GM23338 (cell line): ENCODE measurements around the gene CACNB4. TPM values are rescaled to one million over a fixed set of nuclear protein-coding genes. Genes with fewer than 3 reads are reported as not detected.

ENCODE experiments used
- ATAC-seq: fragments of 200-7000 bp; cut with Tn5 transposase; 3 replicates; pipeline ENCODE4 v1.9.1; 2020
- DNase-seq: peaks from one replicate; pipeline ENCODE4 v3.0.0-alpha.2; 2015; ENCODE audit warnings: low spot score
- H2AFZ ChIP-seq: fragments of 200-600 bp; sonication (generic); 2 replicates; pipeline ENCODE4 v1.8.0; 2016; ENCODE audit warnings: antibody characterized with exemption, mild to moderate bottlenecking, moderate library complexity
- H3F3A ChIP-seq: fragments of 200-600 bp; sonication (generic); replicated peaks from 2 replicates; pipeline ENCODE4 v1.8.0; 2017; ENCODE audit warnings: antibody characterized with exemption, mixed run types, low read depth
- H3K27ac ChIP-seq: fragments of 200-600 bp; sonication (generic); 2 replicates; pipeline ENCODE4 v1.6.1; 2016; ENCODE audit warnings: low read depth
- H3K27me3 ChIP-seq: fragments of 200-600 bp; sonication (generic); 2 replicates; pipeline ENCODE4 v1.8.0; 2016; ENCODE audit warnings: mild to moderate bottlenecking, mixed run types, moderate library complexity; ENCODE audit not compliant: insufficient read depth
- H3K36me3 ChIP-seq: fragments of 200-600 bp; sonication (generic); 2 replicates; pipeline ENCODE4 v1.8.0; 2016; ENCODE audit warnings: mild to moderate bottlenecking; ENCODE audit not compliant: insufficient read depth
- H3K4me1 ChIP-seq: fragments of 200-600 bp; sonication (generic); 2 replicates; pipeline ENCODE4 v1.8.0; 2016; ENCODE audit warnings: mild to moderate bottlenecking, moderate library complexity; ENCODE audit not compliant: insufficient read depth
- H3K4me2 ChIP-seq: fragments of 200-600 bp; sonication (generic); 2 replicates; pipeline ENCODE4 v1.7.1; 2017; ENCODE audit warnings: mixed run types
- H3K4me3 ChIP-seq: fragments of 200-600 bp; sonication (generic); 2 replicates; pipeline ENCODE4 v1.6.1; 2016; ENCODE audit warnings: mixed run types
- H3K79me2 ChIP-seq: fragments of 200-600 bp; sonication (generic); replicated peaks from 2 replicates; pipeline ENCODE4 v1.8.0; 2017; ENCODE audit warnings: mild to moderate bottlenecking; ENCODE audit not compliant: insufficient read depth
- H3K9me2 ChIP-seq: fragments of 200-600 bp; sonication (generic); 2 replicates; pipeline ENCODE4 v1.8.0; 2017; ENCODE audit not compliant: insufficient read depth
- H4K20me1 ChIP-seq: fragments of 200-600 bp; sonication (generic); replicated peaks from 2 replicates; pipeline ENCODE4 v1.8.0; 2017; ENCODE audit warnings: mild to moderate bottlenecking; ENCODE audit not compliant: insufficient read depth
- H3K27ac Mint-ChIP-seq: 2 replicates; pipeline ENCODE4 v1.8.0; 2020; ENCODE audit warnings: inconsistent platforms, mild to moderate bottlenecking, moderate library complexity, mixed read lengths
- H3K27me3 Mint-ChIP-seq: 3 replicates; pipeline ENCODE4 v1.8.0; 2022; ENCODE audit warnings: low read depth, mild to moderate bottlenecking, moderate library complexity, mixed read lengths, inconsistent platforms; ENCODE audit not compliant: insufficient read depth, poor library complexity
- H3K36me3 Mint-ChIP-seq: 3 replicates; pipeline ENCODE4 v1.8.0; 2021; ENCODE audit warnings: low read depth, mild to moderate bottlenecking, inconsistent platforms, moderate library complexity, mixed read lengths
- H3K4me1 Mint-ChIP-seq: 3 replicates; pipeline ENCODE4 v1.8.0; 2020; ENCODE audit warnings: mild to moderate bottlenecking, inconsistent platforms, mixed read lengths
- H3K4me3 Mint-ChIP-seq: 3 replicates; pipeline ENCODE4 v1.8.0; 2021; ENCODE audit warnings: moderate library complexity, mild to moderate bottlenecking, inconsistent platforms, mixed read lengths
- H3K9me3 Mint-ChIP-seq: 3 replicates; pipeline ENCODE4 v1.8.0; 2020; ENCODE audit warnings: moderate library complexity, mild to moderate bottlenecking, inconsistent platforms, mixed read lengths
- CREB1 ChIP-seq: fragments of 250-450 bp; sonication (Bioruptor Pico); IDR thresholded peaks from 2 replicates; pipeline ENCODE4 v1.5.0; 2020; ENCODE audit warnings: low read depth, mild to moderate bottlenecking, moderate library complexity
- CTCF ChIP-seq, 2 experiments: fragments of 200-600 bp in 1 of 2; sonication (generic) in 1 of 2; conservative IDR thresholded peaks; 2 replicates each; pipeline versions ENCODE4 v1.5.1 to v1.6.1; 2016 to 2017; ENCODE audit warnings: antibody characterized with exemption in 2 of 2, low read depth in 2 of 2, mild to moderate bottlenecking in 2 of 2, moderate library complexity in 1 of 2
- ETS1 ChIP-seq: IDR thresholded peaks from 2 replicates; pipeline ENCODE4 v1.6.1; 2016; ENCODE audit warnings: antibody characterized with exemption
- EZH2 ChIP-seq: fragments of 200-600 bp; sonication (generic); IDR thresholded peaks from one replicate; pipeline ENCODE4 v1.8.0; 2017; ENCODE audit warnings: antibody characterized with exemption, mild to moderate bottlenecking, low read depth; ENCODE audit not compliant: unreplicated experiment
- EZH2phosphoT487 ChIP-seq: fragments of 200-600 bp; sonication (generic); IDR thresholded peaks from one replicate; pipeline ENCODE4 v1.8.1; 2018; ENCODE audit warnings: antibody characterized with exemption; ENCODE audit not compliant: unreplicated experiment
- JUNB ChIP-seq: IDR thresholded peaks from one replicate; pipeline ENCODE4 v1.6.1; 2016; ENCODE audit warnings: antibody characterized with exemption; ENCODE audit not compliant: unreplicated experiment
- NANOG ChIP-seq: IDR thresholded peaks from 2 replicates; pipeline ENCODE4 v1.6.1; 2016; ENCODE audit warnings: antibody characterized with exemption, borderline replicate concordance
- POLR2AphosphoS5 ChIP-seq: IDR thresholded peaks from 2 replicates; pipeline ENCODE4 v1.6.1; 2016; ENCODE audit warnings: antibody characterized with exemption, low read depth
- STAT1 ChIP-seq: IDR thresholded peaks from one replicate; pipeline ENCODE4 v1.6.1; 2016; ENCODE audit warnings: antibody characterized with exemption; ENCODE audit not compliant: unreplicated experiment
- ZNF114 ChIP-seq: fragments of 250-450 bp; sonication (Bioruptor Pico); IDR thresholded peaks from 2 replicates; pipeline ENCODE4 v1.5.0; 2020; ENCODE audit warnings: mild to moderate bottlenecking, moderate library complexity
- ZNF331 ChIP-seq: fragments of 250-450 bp; sonication (Bioruptor Pico); IDR thresholded peaks from 2 replicates; pipeline ENCODE4 v1.5.0; 2020; ENCODE audit warnings: low read depth, mild to moderate bottlenecking, moderate library complexity
- polyA plus RNA-seq: library from polyadenylated mRNA; unstranded; fragments of >200 nt; fragmentation: Nextera tagmentation; extraction: Ambion mirVana; gene quantifications from 2 replicates; pipeline ENCODE4 v1.2.1, GENCODE V29; 2016
- total RNA-seq: library from RNA; depleted of rRNA; stranded (reverse); fragments of >200 nt; shearing (Covaris generic); gene quantifications from 2 replicates; pipeline ENCODE4 v1.2.3, GENCODE V29; 2014
- TF ChIP-seq, protein P1 (sequence below): IDR thresholded peaks from one replicate; pipeline ENCODE4 v1.6.1; 2018; ENCODE audit warnings: antibody characterized with exemption; ENCODE audit not compliant: unreplicated experiment
- TF ChIP-seq, protein P2 (sequence below): fragments of 250-450 bp; sonication (Bioruptor Pico); IDR thresholded peaks from 2 replicates; pipeline ENCODE4 v1.5.0; 2020; ENCODE audit warnings: mild to moderate bottlenecking, moderate library complexity

The CACNB4 gene
- total and polyA plus RNA-seq, 2 experiments from 2014 or later, result 4.0 to 9.8 TPM

- peaks cover 14% of the 10 kb centered on the region; the same call in 2 of the 3 replicates for H3K4me1 Mint-ChIP-seq
- TF ChIP-seq STAT1 (no peak), NANOG (no peak), ZNF331 (CRISPR knock-in tag) (no peak), EZH2phosphoT487 (no peak), POLR2AphosphoS5 (no peak), ETS1 (no peak), CREB1 (no peak), JUNB (no peak), EZH2 (no peak), CTCF (conservative IDR thresholded peaks at IDR 0.05; ENCODE audit: low read depth in 2 of 2) (no peak), ZNF114 (CRISPR knock-in tag) (no peak)
- TF ChIP-seq, protein P1, sequence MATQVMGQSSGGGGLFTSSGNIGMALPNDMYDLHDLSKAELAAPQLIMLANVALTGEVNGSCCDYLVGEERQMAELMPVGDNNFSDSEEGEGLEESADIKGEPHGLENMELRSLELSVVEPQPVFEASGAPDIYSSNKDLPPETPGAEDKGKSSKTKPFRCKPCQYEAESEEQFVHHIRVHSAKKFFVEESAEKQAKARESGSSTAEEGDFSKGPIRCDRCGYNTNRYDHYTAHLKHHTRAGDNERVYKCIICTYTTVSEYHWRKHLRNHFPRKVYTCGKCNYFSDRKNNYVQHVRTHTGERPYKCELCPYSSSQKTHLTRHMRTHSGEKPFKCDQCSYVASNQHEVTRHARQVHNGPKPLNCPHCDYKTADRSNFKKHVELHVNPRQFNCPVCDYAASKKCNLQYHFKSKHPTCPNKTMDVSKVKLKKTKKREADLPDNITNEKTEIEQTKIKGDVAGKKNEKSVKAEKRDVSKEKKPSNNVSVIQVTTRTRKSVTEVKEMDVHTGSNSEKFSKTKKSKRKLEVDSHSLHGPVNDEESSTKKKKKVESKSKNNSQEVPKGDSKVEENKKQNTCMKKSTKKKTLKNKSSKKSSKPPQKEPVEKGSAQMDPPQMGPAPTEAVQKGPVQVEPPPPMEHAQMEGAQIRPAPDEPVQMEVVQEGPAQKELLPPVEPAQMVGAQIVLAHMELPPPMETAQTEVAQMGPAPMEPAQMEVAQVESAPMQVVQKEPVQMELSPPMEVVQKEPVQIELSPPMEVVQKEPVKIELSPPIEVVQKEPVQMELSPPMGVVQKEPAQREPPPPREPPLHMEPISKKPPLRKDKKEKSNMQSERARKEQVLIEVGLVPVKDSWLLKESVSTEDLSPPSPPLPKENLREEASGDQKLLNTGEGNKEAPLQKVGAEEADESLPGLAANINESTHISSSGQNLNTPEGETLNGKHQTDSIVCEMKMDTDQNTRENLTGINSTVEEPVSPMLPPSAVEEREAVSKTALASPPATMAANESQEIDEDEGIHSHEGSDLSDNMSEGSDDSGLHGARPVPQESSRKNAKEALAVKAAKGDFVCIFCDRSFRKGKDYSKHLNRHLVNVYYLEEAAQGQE, result no peak
- TF ChIP-seq, protein P2, sequence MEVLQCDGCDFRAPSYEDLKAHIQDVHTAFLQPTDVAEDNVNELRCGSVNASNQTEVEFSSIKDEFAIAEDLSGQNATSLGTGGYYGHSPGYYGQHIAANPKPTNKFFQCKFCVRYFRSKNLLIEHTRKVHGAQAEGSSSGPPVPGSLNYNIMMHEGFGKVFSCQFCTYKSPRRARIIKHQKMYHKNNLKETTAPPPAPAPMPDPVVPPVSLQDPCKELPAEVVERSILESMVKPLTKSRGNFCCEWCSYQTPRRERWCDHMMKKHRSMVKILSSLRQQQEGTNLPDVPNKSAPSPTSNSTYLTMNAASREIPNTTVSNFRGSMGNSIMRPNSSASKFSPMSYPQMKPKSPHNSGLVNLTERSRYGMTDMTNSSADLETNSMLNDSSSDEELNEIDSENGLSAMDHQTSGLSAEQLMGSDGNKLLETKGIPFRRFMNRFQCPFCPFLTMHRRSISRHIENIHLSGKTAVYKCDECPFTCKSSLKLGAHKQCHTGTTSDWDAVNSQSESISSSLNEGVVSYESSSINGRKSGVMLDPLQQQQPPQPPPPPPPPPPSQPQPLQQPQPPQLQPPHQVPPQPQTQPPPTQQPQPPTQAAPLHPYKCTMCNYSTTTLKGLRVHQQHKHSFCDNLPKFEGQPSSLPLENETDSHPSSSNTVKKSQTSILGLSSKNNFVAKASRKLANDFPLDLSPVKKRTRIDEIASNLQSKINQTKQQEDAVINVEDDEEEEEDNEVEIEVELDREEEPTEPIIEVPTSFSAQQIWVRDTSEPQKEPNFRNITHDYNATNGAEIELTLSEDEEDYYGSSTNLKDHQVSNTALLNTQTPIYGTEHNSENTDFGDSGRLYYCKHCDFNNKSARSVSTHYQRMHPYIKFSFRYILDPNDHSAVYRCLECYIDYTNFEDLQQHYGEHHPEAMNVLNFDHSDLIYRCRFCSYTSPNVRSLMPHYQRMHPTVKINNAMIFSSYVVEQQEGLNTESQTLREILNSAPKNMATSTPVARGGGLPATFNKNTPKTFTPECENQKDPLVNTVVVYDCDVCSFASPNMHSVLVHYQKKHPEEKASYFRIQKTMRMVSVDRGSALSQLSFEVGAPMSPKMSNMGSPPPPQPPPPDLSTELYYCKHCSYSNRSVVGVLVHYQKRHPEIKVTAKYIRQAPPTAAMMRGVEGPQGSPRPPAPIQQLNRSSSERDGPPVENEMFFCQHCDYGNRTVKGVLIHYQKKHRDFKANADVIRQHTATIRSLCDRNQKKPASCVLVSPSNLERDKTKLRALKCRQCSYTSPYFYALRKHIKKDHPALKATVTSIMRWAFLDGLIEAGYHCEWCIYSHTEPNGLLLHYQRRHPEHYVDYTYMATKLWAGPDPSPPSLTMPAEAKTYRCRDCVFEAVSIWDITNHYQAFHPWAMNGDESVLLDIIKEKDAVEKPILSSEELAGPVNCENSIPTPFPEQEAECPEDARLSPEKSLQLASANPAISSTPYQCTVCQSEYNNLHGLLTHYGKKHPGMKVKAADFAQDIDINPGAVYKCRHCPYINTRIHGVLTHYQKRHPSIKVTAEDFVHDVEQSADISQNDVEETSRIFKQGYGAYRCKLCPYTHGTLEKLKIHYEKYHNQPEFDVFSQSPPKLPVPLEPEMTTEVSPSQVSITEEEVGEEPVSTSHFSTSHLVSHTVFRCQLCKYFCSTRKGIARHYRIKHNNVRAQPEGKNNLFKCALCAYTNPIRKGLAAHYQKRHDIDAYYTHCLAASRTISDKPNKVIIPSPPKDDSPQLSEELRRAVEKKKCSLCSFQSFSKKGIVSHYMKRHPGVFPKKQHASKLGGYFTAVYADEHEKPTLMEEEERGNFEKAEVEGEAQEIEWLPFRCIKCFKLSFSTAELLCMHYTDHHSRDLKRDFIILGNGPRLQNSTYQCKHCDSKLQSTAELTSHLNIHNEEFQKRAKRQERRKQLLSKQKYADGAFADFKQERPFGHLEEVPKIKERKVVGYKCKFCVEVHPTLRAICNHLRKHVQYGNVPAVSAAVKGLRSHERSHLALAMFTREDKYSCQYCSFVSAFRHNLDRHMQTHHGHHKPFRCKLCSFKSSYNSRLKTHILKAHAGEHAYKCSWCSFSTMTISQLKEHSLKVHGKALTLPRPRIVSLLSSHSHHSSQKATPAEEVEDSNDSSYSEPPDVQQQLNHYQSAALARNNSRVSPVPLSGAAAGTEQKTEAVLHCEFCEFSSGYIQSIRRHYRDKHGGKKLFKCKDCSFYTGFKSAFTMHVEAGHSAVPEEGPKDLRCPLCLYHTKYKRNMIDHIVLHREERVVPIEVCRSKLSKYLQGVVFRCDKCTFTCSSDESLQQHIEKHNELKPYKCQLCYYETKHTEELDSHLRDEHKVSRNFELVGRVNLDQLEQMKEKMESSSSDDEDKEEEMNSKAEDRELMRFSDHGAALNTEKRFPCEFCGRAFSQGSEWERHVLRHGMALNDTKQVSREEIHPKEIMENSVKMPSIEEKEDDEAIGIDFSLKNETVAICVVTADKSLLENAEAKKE, result no peak
- no peaks in the 10 kb centered on the region for H3K9me3 Mint-ChIP-seq
- Histone ChIP-seq H3K4me3 (no peak overlapping the region), H3K79me2 (no peaks in the 10 kb centered on the region), H3K4me1 (peaks cover 8% of the 10 kb centered on the region; the same call in 1 of the 2 replicates), H3K27ac (no peak overlapping the region), H3K4me2 (no peak overlapping the region), H4K20me1 (no peaks in the 10 kb centered on the region), H2AFZ (no peak overlapping the region), H3K9me2 (0 out of 2 replicates have a peak, but pooled peaks cover 4% of the 10 kb centered on the region), H3K36me3 (no peaks in the 10 kb centered on the region), H3K27me3 (no peaks in the 10 kb centered on the region), H3F3A (no peaks in the 10 kb centered on the region)
- peaks cover 4% of the 10 kb centered on the region for H3K27me3 Mint-ChIP-seq
- H3K36me3 Mint-ChIP-seq, result no peaks in the 10 kb centered on the region
- no peak overlapping the region for H3K27ac Mint-ChIP-seq
- DNase-seq, result no peak
- no peak overlapping the region for H3K4me3 Mint-ChIP-seq
- ATAC-seq, result no peak
Measured at GRCh38 chr2:151933266-151933804, 165.5 kb downstream of the CACNB4 start.
